Ovary (tissue), 3 donors: Measurements from ENCODE around the gene GPR162.

Experiments
- POLR2A ChIP-seq: fragments of 450-650 bp; IDR thresholded peaks from one replicate; pipeline ENCODE4 v1.6.1; 2017; ENCODE audit warnings: antibody characterized with exemption, mild to moderate bottlenecking, moderate library complexity
- TF ChIP-seq, protein P1 (sequence below), 3 donors: fragments of 450-650 bp in 2 of 3; fragments of 200-600 bp in 1 of 3; IDR thresholded peaks; one replicate each; pipeline versions ENCODE4 v1.5.1 to v1.8.0; 2016 to 2022; ENCODE audit warnings: antibody characterized with exemption in 3 of 3, mild to moderate bottlenecking in 1 of 3
- donor health status: DM: no; HTN: no; CAD: no.

DNA sequence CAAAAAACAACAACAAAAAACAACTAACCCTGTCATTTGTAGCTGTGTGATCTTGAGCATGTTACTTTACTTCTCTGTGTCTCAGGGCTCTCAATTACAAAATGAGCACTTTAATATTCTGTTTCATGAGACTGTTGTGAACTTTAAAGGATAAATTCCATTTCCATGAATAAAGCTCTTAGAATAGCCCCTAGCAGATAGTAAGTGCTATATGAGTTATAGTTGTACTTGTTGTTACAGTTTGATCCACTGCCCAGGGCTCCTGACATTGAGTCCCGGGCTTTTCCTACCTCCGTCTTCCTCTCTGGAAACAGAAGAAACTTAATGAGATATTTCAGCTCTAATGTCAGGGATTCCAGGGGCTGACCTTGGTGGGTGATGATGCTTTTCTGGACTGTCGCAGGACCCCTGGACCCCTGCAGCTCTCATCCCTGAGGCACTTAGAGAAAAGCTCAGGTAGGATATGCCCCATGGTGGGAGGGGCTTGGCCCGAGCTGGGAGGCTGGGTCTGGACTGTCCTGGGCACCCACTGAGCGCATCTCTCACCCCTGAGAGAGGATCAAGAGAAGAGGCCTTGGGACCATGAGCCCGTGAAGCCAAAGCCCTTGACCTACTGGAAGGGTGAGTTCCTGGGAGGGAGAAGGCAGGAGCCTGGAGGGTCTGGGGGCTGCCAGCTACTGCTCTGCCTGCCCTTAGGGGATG is 11.7 kb downstream of the GPR162 start:
- no peak for TF ChIP-seq POLR2A
- TF ChIP-seq, protein P1, sequence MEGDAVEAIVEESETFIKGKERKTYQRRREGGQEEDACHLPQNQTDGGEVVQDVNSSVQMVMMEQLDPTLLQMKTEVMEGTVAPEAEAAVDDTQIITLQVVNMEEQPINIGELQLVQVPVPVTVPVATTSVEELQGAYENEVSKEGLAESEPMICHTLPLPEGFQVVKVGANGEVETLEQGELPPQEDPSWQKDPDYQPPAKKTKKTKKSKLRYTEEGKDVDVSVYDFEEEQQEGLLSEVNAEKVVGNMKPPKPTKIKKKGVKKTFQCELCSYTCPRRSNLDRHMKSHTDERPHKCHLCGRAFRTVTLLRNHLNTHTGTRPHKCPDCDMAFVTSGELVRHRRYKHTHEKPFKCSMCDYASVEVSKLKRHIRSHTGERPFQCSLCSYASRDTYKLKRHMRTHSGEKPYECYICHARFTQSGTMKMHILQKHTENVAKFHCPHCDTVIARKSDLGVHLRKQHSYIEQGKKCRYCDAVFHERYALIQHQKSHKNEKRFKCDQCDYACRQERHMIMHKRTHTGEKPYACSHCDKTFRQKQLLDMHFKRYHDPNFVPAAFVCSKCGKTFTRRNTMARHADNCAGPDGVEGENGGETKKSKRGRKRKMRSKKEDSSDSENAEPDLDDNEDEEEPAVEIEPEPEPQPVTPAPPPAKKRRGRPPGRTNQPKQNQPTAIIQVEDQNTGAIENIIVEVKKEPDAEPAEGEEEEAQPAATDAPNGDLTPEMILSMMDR (IDR thresholded peaks at IDR 0.05) = no peak
